ENCODE measurements around the gene KIAA0586. TPM values are rescaled to one million over a fixed set of nuclear protein-coding genes. Genes with fewer than 3 reads are reported as not detected.

KIAA0586 gene
- total RNA-seq, 1 experiment from 2014 or later, result 20.9 TPM

GRCh38 chr14:58395562-58395811 lies 32.0 kb upstream of the KIAA0586 start:
- Histone ChIP-seq H3K27ac (ENCODE audit: insufficient read length, low read depth, low read length) (no peak overlapping the region), H3K56ac (ENCODE audit: insufficient read length, low read depth, low read length) (no peak overlapping the region), H3K23me2 (ENCODE audit: insufficient read length, low read depth, low read length, poor library complexity, severe bottlenecking) (peaks cover 3% of the 10 kb centered on the region), H4K91ac (ENCODE audit: insufficient read length, low read depth, low read length) (no peak overlapping the region), H4K20me1 (ENCODE audit: control insufficient read depth, insufficient read depth, insufficient read length) (no peaks in the 10 kb centered on the region), H3K23ac (ENCODE audit: insufficient read length, low read depth, low read length) (no peak overlapping the region), H2BK15ac (ENCODE audit: low read depth, low read length) (no peak overlapping the region), H3K79me2 (ENCODE audit: insufficient read depth, low read length) (no peaks in the 10 kb centered on the region), H3T11ph (ENCODE audit: low read length) (no peak overlapping the region), H3K14ac (ENCODE audit: insufficient read depth, low read length) (no peak overlapping the region), H2AFZ (ENCODE audit: low read length) (peak overlapping the region; percentile 52), H2BK12ac (ENCODE audit: insufficient read length, low read depth, low read length) (no peak overlapping the region), H3K9ac (ENCODE audit: extremely low read depth, insufficient read length, low read length) (peak overlapping the region; percentile 5), H3K4me2 (ENCODE audit: insufficient read depth, insufficient read length, low read length) (peak overlapping the region; percentile 52), H4K5ac (ENCODE audit: insufficient read length, low read depth, low read length) (no peak overlapping the region), H3K4ac (ENCODE audit: low read depth, low read length) (no peak overlapping the region), H3K9me3 (ENCODE audit: control insufficient read depth, low read depth, low read length) (no peaks in the 10 kb centered on the region), H3K27me3 (ENCODE audit: insufficient read depth, low read length) (peaks cover 2% of the 10 kb centered on the region; the same call in 1 of the 2 replicates), H4K8ac (replicated peaks; ENCODE audit: insufficient read length, low read depth, low read length) (no peak overlapping the region), H3K18ac (ENCODE audit: insufficient read length, low read depth, low read length) (no peak overlapping the region), H2AK5ac (ENCODE audit: insufficient read length, low read length) (no peak overlapping the region), H2BK5ac (ENCODE audit: insufficient read length, low read length) (no peak overlapping the region), H2BK20ac (ENCODE audit: low read depth, low read length, poor library complexity, severe bottlenecking) (no peak overlapping the region), H3K4me1 (ENCODE audit: insufficient read depth, low read length) (peaks cover 2% of the 10 kb centered on the region; the same call in 1 of the 2 replicates), H3K79me1 (ENCODE audit: insufficient read depth, low read depth, low read length, poor library complexity, severe bottlenecking) (no peaks in the 10 kb centered on the region), H2BK120ac (ENCODE audit: low read depth, low read length, poor library complexity, severe bottlenecking) (no peak overlapping the region)
- WGBS (ENCODE audit: extremely low coverage, insufficient read length, low lambda C conversion rate), result no CpG with 5 or more reads among the region's 10 CpGs
- peak overlapping the region in 1 of 3 experiments; percentile 94; a peak in 1 of 7 replicates for H3K27ac Mint-ChIP-seq
- TF ChIP-seq, protein P1, sequence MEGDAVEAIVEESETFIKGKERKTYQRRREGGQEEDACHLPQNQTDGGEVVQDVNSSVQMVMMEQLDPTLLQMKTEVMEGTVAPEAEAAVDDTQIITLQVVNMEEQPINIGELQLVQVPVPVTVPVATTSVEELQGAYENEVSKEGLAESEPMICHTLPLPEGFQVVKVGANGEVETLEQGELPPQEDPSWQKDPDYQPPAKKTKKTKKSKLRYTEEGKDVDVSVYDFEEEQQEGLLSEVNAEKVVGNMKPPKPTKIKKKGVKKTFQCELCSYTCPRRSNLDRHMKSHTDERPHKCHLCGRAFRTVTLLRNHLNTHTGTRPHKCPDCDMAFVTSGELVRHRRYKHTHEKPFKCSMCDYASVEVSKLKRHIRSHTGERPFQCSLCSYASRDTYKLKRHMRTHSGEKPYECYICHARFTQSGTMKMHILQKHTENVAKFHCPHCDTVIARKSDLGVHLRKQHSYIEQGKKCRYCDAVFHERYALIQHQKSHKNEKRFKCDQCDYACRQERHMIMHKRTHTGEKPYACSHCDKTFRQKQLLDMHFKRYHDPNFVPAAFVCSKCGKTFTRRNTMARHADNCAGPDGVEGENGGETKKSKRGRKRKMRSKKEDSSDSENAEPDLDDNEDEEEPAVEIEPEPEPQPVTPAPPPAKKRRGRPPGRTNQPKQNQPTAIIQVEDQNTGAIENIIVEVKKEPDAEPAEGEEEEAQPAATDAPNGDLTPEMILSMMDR (conservative IDR thresholded peaks at IDR 0.05), result no peak
- DNase-seq, result no peak
- peaks cover 31 to 33% of the 10 kb centered on the region in 2 experiments for H3K4me1 Mint-ChIP-seq
- H3K4me3 Mint-ChIP-seq, result peak overlapping the region; percentile 59 to 82
- H3K27me3 Mint-ChIP-seq (ENCODE audit: low read depth), result peaks cover 38% of the 10 kb centered on the region
- no peaks in the 10 kb centered on the region for H3K36me3 Mint-ChIP-seq (ENCODE audit: insufficient read depth in 1 of 3, low read depth in 3 of 3)
- no peaks in the 10 kb centered on the region for H3K9me3 Mint-ChIP-seq
